ENCODE measurements around the gene SPEF2. TPM values are rescaled to one million over a fixed set of nuclear protein-coding genes. Genes with fewer than 3 reads are reported as not detected.

The SPEF2 gene
- total RNA-seq, 1 experiment from 2014 or later, result 10.6 TPM

DNA sequence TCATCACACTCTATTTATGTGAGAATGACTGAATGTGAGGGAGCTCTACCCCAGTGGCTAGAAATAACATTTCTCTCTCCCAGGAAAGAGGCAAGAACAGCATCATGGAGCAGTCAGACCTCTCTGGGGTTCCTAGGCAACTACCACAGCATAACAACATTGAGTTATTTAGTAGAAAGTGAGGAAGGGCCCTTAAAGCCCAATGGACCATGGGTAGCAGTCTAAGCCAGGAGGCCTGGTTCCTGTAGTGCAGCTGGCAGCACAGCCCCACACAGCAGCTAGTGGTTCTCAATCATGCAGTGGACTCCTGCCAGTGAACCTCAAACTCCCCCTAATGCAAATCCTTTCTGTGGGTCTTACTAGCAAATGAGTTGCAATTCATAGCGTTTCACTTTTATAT lies 55.3 kb downstream of the SPEF2 start:
- H2AFZ ChIP-seq, result no peak overlapping the region
- H3K9me2 ChIP-seq (ENCODE audit: insufficient read depth), result 0 out of 2 replicates have a peak, but pooled peaks cover 3% of the 10 kb centered on the region
- POLR2A ChIA-PET (ENCODE audit: unreplicated experiment), result no interaction called here
- no peak overlapping the region for H3K4me2 ChIP-seq
- H3F3A ChIP-seq (ENCODE audit: insufficient read depth, low read depth), result no peaks in the 10 kb centered on the region
- no peak for DNase-seq
- no peak overlapping the region for H3K27ac ChIP-seq
- intact Hi-C loops (cut with micrococcal nuclease; ENCODE audit: unreplicated experiment), result no loop called here
- H3K4me1 ChIP-seq (replicated peaks; ENCODE audit: insufficient read depth), result no peaks in the 10 kb centered on the region
- CTCF ChIA-PET, result interaction anchor here (0.6 kb wide), 1 partner anchor 22 kb away, joined by 10 read pairs; no protein-coding TSS in a partner anchor
- no peaks in the 10 kb centered on the region for H4K20me1 ChIP-seq (ENCODE audit: insufficient read depth)
- no TSS peak for BruUV-seq (replicated peaks)
- H3K79me2 ChIP-seq (ENCODE audit: low read depth), result no peaks in the 10 kb centered on the region
- TF ChIP-seq, protein P1, sequence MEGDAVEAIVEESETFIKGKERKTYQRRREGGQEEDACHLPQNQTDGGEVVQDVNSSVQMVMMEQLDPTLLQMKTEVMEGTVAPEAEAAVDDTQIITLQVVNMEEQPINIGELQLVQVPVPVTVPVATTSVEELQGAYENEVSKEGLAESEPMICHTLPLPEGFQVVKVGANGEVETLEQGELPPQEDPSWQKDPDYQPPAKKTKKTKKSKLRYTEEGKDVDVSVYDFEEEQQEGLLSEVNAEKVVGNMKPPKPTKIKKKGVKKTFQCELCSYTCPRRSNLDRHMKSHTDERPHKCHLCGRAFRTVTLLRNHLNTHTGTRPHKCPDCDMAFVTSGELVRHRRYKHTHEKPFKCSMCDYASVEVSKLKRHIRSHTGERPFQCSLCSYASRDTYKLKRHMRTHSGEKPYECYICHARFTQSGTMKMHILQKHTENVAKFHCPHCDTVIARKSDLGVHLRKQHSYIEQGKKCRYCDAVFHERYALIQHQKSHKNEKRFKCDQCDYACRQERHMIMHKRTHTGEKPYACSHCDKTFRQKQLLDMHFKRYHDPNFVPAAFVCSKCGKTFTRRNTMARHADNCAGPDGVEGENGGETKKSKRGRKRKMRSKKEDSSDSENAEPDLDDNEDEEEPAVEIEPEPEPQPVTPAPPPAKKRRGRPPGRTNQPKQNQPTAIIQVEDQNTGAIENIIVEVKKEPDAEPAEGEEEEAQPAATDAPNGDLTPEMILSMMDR (conservative IDR thresholded peaks at IDR 0.05), result no peak
- TF ChIP-seq EZH2 (IDR thresholded peaks at IDR 0.05; ENCODE audit: low read depth), result no peak
- no peaks in the 10 kb centered on the region for H3K36me3 ChIP-seq (ENCODE audit: low read depth)
- H3K27me3 ChIP-seq (ENCODE audit: insufficient read depth, low read depth), result no peaks in the 10 kb centered on the region
- no peak overlapping the region for H3K4me3 ChIP-seq
- H3K9me3 ChIP-seq (ENCODE audit: insufficient read depth, low read depth), result no peaks in the 10 kb centered on the region

DNA sequence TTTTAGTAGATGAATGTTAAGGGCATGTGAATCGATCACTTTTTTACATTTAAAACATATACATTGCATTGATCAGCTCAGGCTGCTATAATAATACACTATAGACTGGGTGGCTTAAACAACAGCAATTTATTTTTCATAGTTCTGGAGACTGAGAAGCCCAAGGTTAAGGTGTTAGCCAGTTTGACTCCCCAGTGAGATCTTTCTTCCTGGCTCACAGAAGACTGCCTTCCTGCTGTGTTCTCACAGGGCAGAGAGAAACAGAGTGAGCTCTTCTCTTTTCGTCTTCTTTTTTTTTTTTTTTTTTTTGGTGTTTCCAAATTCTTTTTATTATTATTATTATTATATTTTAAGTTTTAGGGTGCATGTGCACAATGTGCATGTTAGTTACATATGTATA lies 56.4 kb downstream of the SPEF2 start:
- Histone ChIP-seq H3K9me2 (ENCODE audit: insufficient read depth) (0 out of 2 replicates have a peak, but pooled peaks cover 3% of the 10 kb centered on the region), H2AFZ (no peak overlapping the region), H3K4me1 (replicated peaks; ENCODE audit: insufficient read depth) (no peaks in the 10 kb centered on the region), H3K4me3 (no peak overlapping the region), H3F3A (ENCODE audit: insufficient read depth, low read depth) (no peaks in the 10 kb centered on the region), H3K27ac (no peak overlapping the region), H3K36me3 (ENCODE audit: low read depth) (no peaks in the 10 kb centered on the region), H3K79me2 (ENCODE audit: low read depth) (no peaks in the 10 kb centered on the region), H3K27me3 (ENCODE audit: insufficient read depth, low read depth) (no peaks in the 10 kb centered on the region), H3K4me2 (no peak overlapping the region), H3K9me3 (ENCODE audit: insufficient read depth, low read depth) (no peaks in the 10 kb centered on the region), H4K20me1 (ENCODE audit: insufficient read depth) (no peaks in the 10 kb centered on the region)
- TF ChIP-seq, protein P1 (conservative IDR thresholded peaks at IDR 0.05), result no peak
- TF ChIP-seq EZH2 (IDR thresholded peaks at IDR 0.05; ENCODE audit: low read depth), result no peak
- CTCF ChIA-PET, result no interaction called here
- DNase-seq, result no peak
- intact Hi-C loops (cut with micrococcal nuclease; ENCODE audit: unreplicated experiment), result no loop called here
- BruUV-seq (replicated peaks), result no TSS peak
- POLR2A ChIA-PET (ENCODE audit: unreplicated experiment), result no interaction called here

DNA sequence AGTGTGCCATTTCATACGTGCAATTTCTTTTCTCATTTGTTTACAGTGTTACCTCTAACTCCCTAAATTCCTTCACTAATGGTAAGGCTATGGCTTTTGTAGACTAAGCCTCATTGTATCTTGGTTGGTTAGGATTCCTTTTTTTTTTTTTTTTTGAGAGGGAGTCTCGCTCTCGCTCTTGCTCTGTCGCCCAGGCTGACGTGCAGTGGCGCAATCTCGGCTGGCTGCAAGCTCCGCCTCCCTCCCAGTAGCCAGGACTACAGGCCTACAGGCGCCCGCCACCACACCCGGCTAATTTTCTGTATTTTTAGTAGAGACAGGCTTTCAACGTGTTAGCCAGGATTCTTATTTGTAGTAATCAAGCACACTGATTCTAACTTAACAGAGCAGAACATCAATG lies 57.7 kb downstream of the SPEF2 start:
- Histone ChIP-seq H3K79me2 (ENCODE audit: low read depth) (no peaks in the 10 kb centered on the region), H3K9me3 (ENCODE audit: insufficient read depth, low read depth) (no peaks in the 10 kb centered on the region), H3K27ac (no peak overlapping the region), H3K9me2 (ENCODE audit: insufficient read depth) (0 out of 2 replicates have a peak, but pooled peaks cover 3% of the 10 kb centered on the region), H3K4me3 (no peak overlapping the region), H3K4me1 (replicated peaks; ENCODE audit: insufficient read depth) (no peaks in the 10 kb centered on the region), H3K4me2 (no peak overlapping the region), H3K27me3 (ENCODE audit: insufficient read depth, low read depth) (no peaks in the 10 kb centered on the region), H3F3A (ENCODE audit: insufficient read depth, low read depth) (no peaks in the 10 kb centered on the region), H4K20me1 (ENCODE audit: insufficient read depth) (no peaks in the 10 kb centered on the region), H3K36me3 (ENCODE audit: low read depth) (no peaks in the 10 kb centered on the region), H2AFZ (no peak overlapping the region)
- intact Hi-C loops (cut with micrococcal nuclease; ENCODE audit: unreplicated experiment), result no loop called here
- BruUV-seq (replicated peaks), result no TSS peak
- TF ChIP-seq, protein P1 (conservative IDR thresholded peaks at IDR 0.05), result no peak
- TF ChIP-seq EZH2 (IDR thresholded peaks at IDR 0.05; ENCODE audit: low read depth), result no peak
- no peak for DNase-seq
- ChIA-PET CTCF (no interaction called here), POLR2A (ENCODE audit: unreplicated experiment) (no interaction called here)
